Stimulated activated CD4-positive, alpha-beta T cell treated with anti-CD3 and anti-CD28 coated beads, Interleukin-12 subunit alpha, Interleukin-12 subunit beta, amount 100 ng/mL, for 48 hours (primary cell): ENCODE measurements around the gene AKR1C1.
"Not testable (repeated sequence)": the region's sequence is repeated elsewhere in the genome, so short reads cannot be mapped to it uniquely, and the experiment has no call there.

Source experiments
- DNase-seq, 3 donors: peaks; one replicate each; pipeline ENCODE4 v3.0.0-alpha.2; 2020; ENCODE audit warnings: low read depth in 2 of 3, low spot score in 1 of 3

Gene AKR1C1

DNA sequence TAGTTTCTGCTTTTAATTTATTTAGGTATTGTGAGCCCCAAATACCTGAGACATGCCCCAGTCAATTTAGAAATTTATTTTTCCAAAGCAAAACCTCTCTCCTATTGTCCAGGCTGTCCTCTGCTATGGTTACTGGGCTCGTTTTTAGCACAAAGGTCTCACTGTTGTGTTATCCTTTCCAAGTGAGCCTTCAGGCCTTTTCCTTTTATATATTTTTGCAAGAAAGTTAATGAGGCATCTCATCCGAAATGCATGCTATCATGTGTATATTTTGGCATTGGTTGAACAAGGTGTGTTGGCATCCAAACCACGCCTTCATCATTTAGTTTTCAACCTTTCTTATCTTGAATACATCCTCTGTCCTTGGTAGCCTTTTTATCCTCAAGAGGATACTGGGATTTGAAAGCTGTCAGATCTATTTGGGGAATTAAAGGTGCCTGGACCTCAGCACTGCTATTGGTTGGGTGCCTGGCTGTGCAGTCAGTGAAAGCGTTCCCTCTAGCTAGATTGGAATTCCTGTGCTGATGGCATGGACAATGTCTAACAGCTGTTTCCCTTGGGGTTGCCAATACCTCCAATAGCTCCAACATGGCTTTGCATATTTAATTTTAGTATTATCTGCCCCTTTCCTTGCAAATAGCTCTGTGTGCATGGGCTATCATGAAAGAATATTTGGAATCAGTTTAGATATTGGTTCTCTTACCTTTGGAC lies 51.1 kb downstream of the AKR1C1 start:
- not testable (repeated sequence) for DNase-seq

DNA sequence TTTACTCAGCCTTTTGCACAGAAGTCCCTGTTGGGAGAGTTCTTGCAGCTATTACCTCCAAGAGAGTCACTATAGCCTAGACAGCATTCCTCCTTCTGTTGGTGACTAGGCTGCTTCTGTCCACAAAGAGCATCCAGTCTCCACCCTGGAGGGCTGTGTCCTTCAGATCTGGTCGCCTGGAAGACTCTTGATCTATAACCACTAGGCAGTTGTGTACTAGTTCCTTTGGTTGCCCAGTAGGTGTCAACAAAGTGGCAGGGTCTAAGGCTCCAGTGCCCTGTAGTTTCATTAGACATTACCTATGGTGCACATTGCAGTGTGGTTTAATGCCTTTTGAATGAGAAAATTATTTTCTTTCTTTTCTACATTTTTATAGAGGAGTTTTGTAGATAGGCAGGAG lies 51.7 kb downstream of the AKR1C1 start:
- DNase-seq, result no peak

DNA sequence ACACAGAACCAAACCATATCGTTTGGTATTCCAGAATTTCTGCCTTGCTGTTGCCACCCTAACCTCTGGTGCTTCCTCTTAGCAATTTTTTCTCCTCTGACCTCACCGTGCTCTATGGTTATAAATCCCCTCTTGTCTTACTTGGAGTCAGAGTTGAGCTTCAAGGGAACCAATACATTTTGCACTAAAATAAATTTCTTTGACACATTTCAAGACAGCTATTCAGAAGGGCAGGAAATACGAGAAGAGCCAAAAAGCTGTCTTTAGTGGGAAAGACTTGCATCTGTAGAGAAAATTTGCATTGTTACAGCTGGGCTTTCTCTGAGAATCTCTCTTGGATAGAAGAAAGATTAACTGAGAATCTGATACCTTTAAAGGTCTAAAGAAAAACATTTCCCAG lies 54.9 kb downstream of the AKR1C1 start:
- no peak for DNase-seq

- not testable (repeated sequence) for DNase-seq
Measured at GRCh38 chr10:5018671-5019277, 55.6 kb downstream of the AKR1C1 start.

DNA sequence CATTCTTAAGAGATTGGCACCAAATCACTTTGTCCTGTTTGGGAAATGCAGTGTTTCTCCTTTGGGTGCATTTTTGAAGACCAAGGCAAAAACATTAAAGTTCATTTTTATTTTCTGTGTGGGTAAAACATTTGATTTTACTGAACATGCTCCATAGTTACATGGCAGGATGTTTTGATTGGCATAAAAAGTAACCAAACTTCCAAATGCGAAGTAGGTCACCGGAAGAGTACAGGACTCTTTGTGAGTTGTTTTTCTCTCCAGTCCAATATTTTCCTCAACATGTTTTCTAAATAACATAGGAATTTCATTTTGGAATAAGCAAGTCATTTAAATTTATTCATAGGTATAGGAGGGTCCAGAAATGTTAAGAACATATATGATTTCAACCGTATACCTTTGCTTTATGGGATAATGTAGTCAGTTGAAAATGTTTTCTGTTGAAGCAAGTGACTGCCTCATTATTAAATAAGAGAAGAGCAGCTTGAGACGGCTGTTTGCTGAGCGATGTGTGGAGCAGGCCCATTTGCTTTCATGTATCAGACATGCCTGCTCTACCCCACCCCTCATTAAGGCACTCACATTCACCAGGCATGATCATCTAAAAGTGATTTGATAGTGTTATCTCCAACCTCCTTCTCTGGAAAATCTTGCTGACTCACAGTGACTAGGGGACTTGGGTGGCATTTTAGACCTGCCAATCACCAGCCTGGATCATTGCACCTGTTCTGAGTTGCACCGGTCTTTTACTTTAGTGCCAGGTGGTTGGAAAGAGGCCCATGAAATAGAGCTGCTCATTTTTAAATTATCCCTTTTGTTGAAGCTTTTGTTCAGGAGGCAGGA lies 56.8 kb downstream of the AKR1C1 start:
- DNase-seq, result not testable (repeated sequence)

- DNase-seq, result not testable (repeated sequence)
Measured at GRCh38 chr10:5021624-5022290, 58.5 kb downstream of the AKR1C1 start.

- DNase-seq, result no peak
Measured at GRCh38 chr10:5023177-5023805, 60.1 kb downstream of the AKR1C1 start.

- not testable (repeated sequence) for DNase-seq
Measured at GRCh38 chr10:5025461-5025881, 62.3 kb downstream of the AKR1C1 start.

DNA sequence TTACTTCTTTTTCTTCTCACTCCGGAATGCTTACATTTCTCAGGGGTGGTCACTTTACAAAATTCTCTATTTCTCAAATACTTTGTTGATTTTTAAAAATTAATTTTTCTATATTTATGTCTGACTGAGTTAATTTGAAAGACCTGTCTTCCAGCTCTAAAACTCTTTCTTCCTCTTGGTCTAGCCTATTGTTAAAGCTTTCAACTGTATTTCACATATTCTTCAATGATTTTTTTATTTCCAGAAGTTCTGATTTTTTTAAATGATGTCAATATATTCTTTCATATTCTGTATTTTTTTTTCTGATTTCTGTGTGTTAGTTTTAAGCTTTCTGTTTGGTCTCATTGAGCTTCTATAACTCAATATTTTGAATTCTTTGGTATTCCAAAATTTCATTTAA lies 67.8 kb downstream of the AKR1C1 start:
- DNase-seq, result no peak

DNA sequence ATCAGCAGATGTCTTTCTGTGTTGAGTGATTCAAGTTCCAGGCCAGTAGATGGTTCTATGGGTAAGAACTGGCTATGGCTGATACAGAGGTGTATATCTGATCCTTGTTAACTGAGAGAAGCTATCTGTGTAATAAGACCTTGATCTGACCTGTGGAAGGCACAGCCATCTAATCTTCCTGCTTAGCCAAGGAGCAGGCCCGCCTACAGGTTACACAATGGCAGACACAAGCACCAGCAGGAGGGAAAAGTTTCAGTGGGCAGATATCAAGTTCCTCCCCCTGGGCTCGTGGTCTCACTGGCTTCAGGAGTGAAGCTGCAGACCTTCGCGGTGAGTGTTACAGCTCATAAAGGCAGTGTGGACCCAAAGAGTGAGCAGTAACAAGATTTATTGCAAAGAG lies 68.4 kb downstream of the AKR1C1 start:
- DNase-seq, result not testable (repeated sequence)

- not testable (repeated sequence) for DNase-seq
Measured at GRCh38 chr10:5032444-5032843, 69.2 kb downstream of the AKR1C1 start.
